ENCODE data around the gene STUM. TPM values are rescaled to one million over a fixed set of nuclear protein-coding genes. Genes with fewer than 3 reads are reported as not detected.

The STUM gene
- polyA plus RNA-seq, 1 donor (not counting 4 experiments of a cell fraction or from before 2014, with no cell fraction given): 0.01 TPM

GRCh38 chr1:226603022-226603857 lies 54.7 kb downstream of the STUM start:
- no peak for FAIRE-seq
- peak overlapping the region; percentile 27 for H3K27ac ChIP-seq (ENCODE audit: control insufficient read depth, insufficient read depth, low read length)
- H4K20me1 ChIP-seq (ENCODE audit: control insufficient read depth, extremely low read depth, insufficient read depth, low read length): no peaks in the 10 kb centered on the region
- H3K4me3 ChIP-seq (ENCODE audit: control insufficient read depth in 2 of 3, extremely low read depth in 1 of 3, insufficient read depth in 2 of 3, low read depth in 1 of 3, low read length in 3 of 3): peak overlapping the region in 1 of 3 experiments; percentile 12
- H3K36me3 ChIP-seq (ENCODE audit: control insufficient read depth in 2 of 2, extremely low read depth in 1 of 2, insufficient read depth in 2 of 2, low read length in 2 of 2): no peaks in the 10 kb centered on the region
- H3K9me3 ChIP-seq (ENCODE audit: control insufficient read depth, low read depth, low read length): no peaks in the 10 kb centered on the region
- H3K4me1 ChIP-seq (ENCODE audit: control insufficient read depth, extremely low read depth, insufficient read depth, low read length): peaks cover 17% of the 10 kb centered on the region
- dilution Hi-C loops (cut with MboI; ENCODE audit: extremely low pct_ligation_motif_present, low sequenced_read_pairs): no loop called here
- H2AFZ ChIP-seq (ENCODE audit: control insufficient read depth, low read length): peak overlapping the region; percentile 77
- TF ChIP-seq, protein P1, sequence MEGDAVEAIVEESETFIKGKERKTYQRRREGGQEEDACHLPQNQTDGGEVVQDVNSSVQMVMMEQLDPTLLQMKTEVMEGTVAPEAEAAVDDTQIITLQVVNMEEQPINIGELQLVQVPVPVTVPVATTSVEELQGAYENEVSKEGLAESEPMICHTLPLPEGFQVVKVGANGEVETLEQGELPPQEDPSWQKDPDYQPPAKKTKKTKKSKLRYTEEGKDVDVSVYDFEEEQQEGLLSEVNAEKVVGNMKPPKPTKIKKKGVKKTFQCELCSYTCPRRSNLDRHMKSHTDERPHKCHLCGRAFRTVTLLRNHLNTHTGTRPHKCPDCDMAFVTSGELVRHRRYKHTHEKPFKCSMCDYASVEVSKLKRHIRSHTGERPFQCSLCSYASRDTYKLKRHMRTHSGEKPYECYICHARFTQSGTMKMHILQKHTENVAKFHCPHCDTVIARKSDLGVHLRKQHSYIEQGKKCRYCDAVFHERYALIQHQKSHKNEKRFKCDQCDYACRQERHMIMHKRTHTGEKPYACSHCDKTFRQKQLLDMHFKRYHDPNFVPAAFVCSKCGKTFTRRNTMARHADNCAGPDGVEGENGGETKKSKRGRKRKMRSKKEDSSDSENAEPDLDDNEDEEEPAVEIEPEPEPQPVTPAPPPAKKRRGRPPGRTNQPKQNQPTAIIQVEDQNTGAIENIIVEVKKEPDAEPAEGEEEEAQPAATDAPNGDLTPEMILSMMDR (optimal IDR thresholded peaks at IDR 0.05 in 1 of 3, IDR thresholded peaks at IDR 0.05 in 1 of 3, conservative IDR thresholded peaks at IDR 0.05 in 1 of 3; ENCODE audit: extremely low read depth in 1 of 3, insufficient read depth in 2 of 3, low read length in 3 of 3): no peak
- TF ChIP-seq EZH2 (IDR thresholded peaks at IDR 0.05; ENCODE audit: low read length): no peak
- peak; percentile 5 for DNase-seq (ENCODE audit: low read depth, low spot score)
- H3K79me2 ChIP-seq (ENCODE audit: control insufficient read depth, insufficient read depth, low read length): no peaks in the 10 kb centered on the region
- H3K9me1 ChIP-seq (ENCODE audit: control insufficient read depth, extremely low read depth, insufficient read depth, low read length): peaks cover 3% of the 10 kb centered on the region
- no peaks in the 10 kb centered on the region for H3K27me3 ChIP-seq (ENCODE audit: control insufficient read depth, extremely low read depth, insufficient read depth, low read length)
- peak overlapping the region; percentile 33 for H3K9ac ChIP-seq (ENCODE audit: control insufficient read depth, extremely low read depth, insufficient read depth, low read length)
- peak overlapping the region; percentile 80 for H3K4me2 ChIP-seq (ENCODE audit: control insufficient read depth, extremely low read depth, insufficient read depth, low read depth, low read length)

DNA sequence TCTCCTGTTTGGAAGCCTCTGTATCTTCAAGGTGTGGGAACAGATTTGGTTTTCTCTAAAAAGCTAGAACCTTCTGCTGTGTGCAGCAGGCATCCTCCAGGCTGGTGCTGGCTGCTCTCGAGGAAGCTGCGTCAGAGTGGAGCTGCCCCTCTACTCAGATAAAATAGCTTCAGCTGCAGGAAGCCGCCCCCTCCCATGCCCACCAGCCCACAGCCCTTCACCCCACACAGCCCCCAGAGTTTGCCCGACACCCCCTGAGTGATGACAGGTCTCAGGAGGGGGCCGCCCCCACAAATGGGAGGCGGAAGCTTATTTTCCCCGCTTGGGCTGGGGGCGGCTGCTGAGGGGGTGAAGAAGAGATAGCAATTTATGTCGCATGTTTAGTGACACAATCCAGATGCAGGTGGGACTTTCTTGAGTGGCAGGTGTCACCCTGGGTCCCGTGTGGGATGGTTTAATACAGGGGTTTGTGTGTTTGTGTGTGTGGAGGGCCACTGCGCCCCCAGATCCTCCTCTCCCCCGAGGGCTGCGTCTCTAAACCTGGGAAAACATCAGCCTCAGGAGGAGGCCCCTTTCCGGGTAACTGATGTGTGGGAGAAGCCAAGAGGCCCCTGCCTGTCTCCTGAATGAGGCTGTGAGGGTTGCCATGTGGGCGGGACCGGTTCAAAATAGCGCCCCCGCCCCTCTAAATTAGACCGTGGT lies 55.4 kb downstream of the STUM start:
- Histone ChIP-seq H3K9me1 (ENCODE audit: control insufficient read depth, extremely low read depth, insufficient read depth, low read length) (peaks cover 3% of the 10 kb centered on the region), H3K9me3 (ENCODE audit: control insufficient read depth, low read depth, low read length) (no peaks in the 10 kb centered on the region), H3K4me3 (ENCODE audit: control insufficient read depth in 2 of 3, extremely low read depth in 1 of 3, insufficient read depth in 2 of 3, low read depth in 1 of 3, low read length in 3 of 3) (no peak overlapping the region), H3K27ac (ENCODE audit: control insufficient read depth, insufficient read depth, low read length) (no peak overlapping the region), H2AFZ (ENCODE audit: control insufficient read depth, low read length) (no peak overlapping the region), H3K27me3 (ENCODE audit: control insufficient read depth, extremely low read depth, insufficient read depth, low read length) (no peaks in the 10 kb centered on the region), H4K20me1 (ENCODE audit: control insufficient read depth, extremely low read depth, insufficient read depth, low read length) (no peaks in the 10 kb centered on the region), H3K4me2 (ENCODE audit: control insufficient read depth, extremely low read depth, insufficient read depth, low read depth, low read length) (no peak overlapping the region), H3K4me1 (ENCODE audit: control insufficient read depth, extremely low read depth, insufficient read depth, low read length) (peaks cover 17% of the 10 kb centered on the region), H3K79me2 (ENCODE audit: control insufficient read depth, insufficient read depth, low read length) (no peaks in the 10 kb centered on the region), H3K36me3 (ENCODE audit: control insufficient read depth in 2 of 2, extremely low read depth in 1 of 2, insufficient read depth in 2 of 2, low read length in 2 of 2) (no peaks in the 10 kb centered on the region), H3K9ac (ENCODE audit: control insufficient read depth, extremely low read depth, insufficient read depth, low read length) (no peak overlapping the region)
- DNase-seq (ENCODE audit: low read depth, low spot score) (no peak), FAIRE-seq (no peak)
- dilution Hi-C loops (cut with MboI; ENCODE audit: extremely low pct_ligation_motif_present, low sequenced_read_pairs): no loop called here
- TF ChIP-seq, protein P1 (optimal IDR thresholded peaks at IDR 0.05 in 1 of 3, IDR thresholded peaks at IDR 0.05 in 1 of 3, conservative IDR thresholded peaks at IDR 0.05 in 1 of 3; ENCODE audit: extremely low read depth in 1 of 3, insufficient read depth in 2 of 3, low read length in 3 of 3): no peak
- no peak for TF ChIP-seq EZH2 (IDR thresholded peaks at IDR 0.05; ENCODE audit: low read length)

Data from keratinocyte (primary cell).